GM06990 (cell line): ENCODE measurements around the gene COL3A1.

ENCODE experiments used
- DNase-seq: peaks from one replicate; pipeline ENCODE4 v3.0.0-alpha.2; 2011; ENCODE audit not compliant: insufficient read length; ENCODE audit errors: extremely low read depth
- H3K27me3 ChIP-seq: replicated peaks from 2 replicates; pipeline ENCODE4 v1.6.0; 2011; ENCODE audit warnings: low read length; ENCODE audit not compliant: control insufficient read depth, insufficient read depth
- H3K36me3 ChIP-seq: 2 replicates; pipeline ENCODE4 v1.5.1; 2011; ENCODE audit warnings: low read length; ENCODE audit not compliant: control insufficient read depth, insufficient read depth
- H3K4me3 ChIP-seq: replicated peaks from 2 replicates; pipeline ENCODE4 v1.5.1; 2011; ENCODE audit warnings: low read depth, mild to moderate bottlenecking, control low read depth, low read length
- CTCF ChIP-seq: IDR thresholded peaks from 2 replicates; pipeline ENCODE4 v1.5.1; 2011; ENCODE audit warnings: low read length, control low read depth, mild to moderate bottlenecking, inconsistent platforms; ENCODE audit not compliant: insufficient read depth, poor library complexity, severe bottlenecking

Gene COL3A1

GRCh38 chr2:188975497-188976102 is 1.4 kb downstream of the COL3A1 start:
- no peak for DNase-seq
- Histone ChIP-seq H3K27me3 (no peaks in the 10 kb centered on the region), H3K4me3 (no peak overlapping the region), H3K36me3 (no peaks in the 10 kb centered on the region)
- no peak for TF ChIP-seq CTCF

- no peak for DNase-seq
- no peak overlapping the region for H3K4me3 ChIP-seq
- H3K27me3 ChIP-seq: no peaks in the 10 kb centered on the region
- no peaks in the 10 kb centered on the region for H3K36me3 ChIP-seq
- TF ChIP-seq CTCF: no peak
Observed at GRCh38 chr2:188976545-188977268, 2.5 kb downstream of the COL3A1 start.

- no peak for TF ChIP-seq CTCF
- no peaks in the 10 kb centered on the region for H3K27me3 ChIP-seq
- no peak overlapping the region for H3K4me3 ChIP-seq
- no peak for DNase-seq
- no peaks in the 10 kb centered on the region for H3K36me3 ChIP-seq
Observed at GRCh38 chr2:188977317-188977716, 3.1 kb downstream of the COL3A1 start.

- DNase-seq: peak; percentile 13
- no peak overlapping the region for H3K4me3 ChIP-seq
- no peaks in the 10 kb centered on the region for H3K27me3 ChIP-seq
- no peaks in the 10 kb centered on the region for H3K36me3 ChIP-seq
- TF ChIP-seq CTCF: no peak
Observed at GRCh38 chr2:188978291-188979081, 4.3 kb downstream of the COL3A1 start.

GRCh38 chr2:188979187-188980114 is 5.3 kb downstream of the COL3A1 start:
- Histone ChIP-seq H3K27me3 (no peaks in the 10 kb centered on the region), H3K4me3 (no peak overlapping the region), H3K36me3 (no peaks in the 10 kb centered on the region)
- DNase-seq: no peak
- no peak for TF ChIP-seq CTCF
